GM12892 (cell line): ENCODE measurements around the gene GPR153.

ENCODE experiments used
- POLR2A ChIP-seq: IDR thresholded peaks from 2 replicates; pipeline ENCODE4 v1.6.1; 2011; ENCODE audit warnings: low read depth, low read length, control low read depth
- POLR2AphosphoS5 ChIP-seq: IDR thresholded peaks from 2 replicates; pipeline ENCODE4 v1.6.1; 2011; ENCODE audit warnings: low read depth, low read length, control low read depth

DNA sequence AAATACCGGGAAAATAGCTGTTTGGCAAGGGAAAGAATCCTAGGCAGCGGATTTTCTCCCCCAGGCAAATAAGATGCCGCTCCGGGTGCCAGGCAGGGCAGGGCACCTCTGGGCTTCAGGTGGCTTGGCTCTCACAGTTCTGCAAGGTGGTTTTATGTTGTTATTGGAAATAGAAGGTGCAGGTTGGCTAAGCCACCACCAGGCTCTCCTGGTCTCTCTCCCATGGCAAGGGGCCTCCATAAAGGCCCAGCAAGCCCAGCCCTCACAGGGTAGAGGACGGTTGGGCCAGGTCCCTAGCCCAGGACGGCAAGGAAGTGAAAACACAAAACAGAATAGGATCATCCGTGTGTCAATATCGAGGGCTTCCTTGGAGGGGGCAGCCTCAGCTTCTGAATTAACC is 37.6 kb upstream of the GPR153 start:
- no peak for TF ChIP-seq POLR2A
- no peak for TF ChIP-seq POLR2AphosphoS5
